HG03342 (cell line): ENCODE measurements around the gene PP2D1.
"Not testable (repeated sequence)": the region's sequence is repeated elsewhere in the genome, so short reads cannot be mapped to it uniquely, and the experiment has no call there.

ENCODE experiments used
- ATAC-seq: cut with Tn5 transposase; IDR thresholded peaks from one replicate; pipeline ENCODE4 v1.9.1; 2021; ENCODE audit warnings: mild to moderate bottlenecking, moderate library complexity; ENCODE audit not compliant: unreplicated experiment

Gene PP2D1

DNA sequence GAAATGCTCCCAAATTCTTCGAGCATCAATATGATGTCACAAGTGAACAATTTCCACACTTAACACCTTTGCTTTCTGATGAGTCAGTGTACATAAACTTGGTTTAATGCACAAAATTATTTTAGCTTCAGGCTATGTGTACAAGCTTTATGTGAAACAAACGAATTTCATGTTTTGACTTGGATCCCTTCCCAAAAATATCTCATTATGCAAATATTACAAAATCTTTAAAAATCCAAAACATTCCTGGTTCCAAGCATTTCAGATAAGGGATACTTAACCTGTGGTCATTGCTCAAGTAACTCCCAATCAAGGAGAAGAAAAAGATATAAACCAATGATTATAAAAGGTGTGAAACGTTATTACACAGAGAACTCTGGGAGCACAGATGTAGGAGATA lies 40.0 kb downstream of the PP2D1 start:
- no peak for ATAC-seq

DNA sequence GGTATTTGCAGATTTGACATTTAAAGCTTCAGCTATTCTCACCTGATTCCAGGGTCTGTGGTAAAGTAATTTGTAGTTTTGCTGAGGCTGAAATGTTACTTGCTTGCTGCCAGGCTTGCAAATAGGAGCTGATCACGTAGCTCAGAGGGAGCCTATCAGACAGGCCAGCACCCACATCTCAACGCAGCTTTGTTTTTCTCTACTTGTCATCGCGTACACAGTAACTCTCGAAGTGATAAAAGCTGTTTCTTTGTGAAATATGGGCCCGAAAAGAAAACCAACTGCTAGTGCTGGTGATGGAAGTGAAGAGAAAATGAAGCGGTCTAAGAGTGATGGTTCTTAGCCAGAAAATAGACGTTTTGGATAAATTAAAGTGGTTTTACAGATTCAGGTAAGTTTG lies 41.7 kb downstream of the PP2D1 start:
- ATAC-seq = no peak

DNA sequence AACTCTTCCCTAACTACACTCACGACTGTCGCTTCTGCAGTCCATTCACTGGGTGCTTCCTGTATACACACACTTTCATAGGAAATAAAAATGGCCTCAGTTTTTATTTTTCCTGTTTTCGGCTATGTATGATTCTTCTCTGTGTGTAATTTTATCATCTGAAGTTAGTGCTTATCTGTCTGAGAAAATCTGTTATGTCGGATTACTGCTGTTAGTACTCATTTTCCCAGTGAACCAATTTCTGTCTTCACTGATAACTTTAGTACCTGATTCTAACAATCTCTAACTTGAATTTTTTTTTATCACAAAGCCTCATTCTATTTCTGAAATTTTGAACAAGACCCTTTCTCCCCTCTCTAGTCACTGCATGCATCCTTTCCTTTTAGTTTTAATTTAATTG lies 44.3 kb downstream of the PP2D1 start:
- no peak for ATAC-seq

DNA sequence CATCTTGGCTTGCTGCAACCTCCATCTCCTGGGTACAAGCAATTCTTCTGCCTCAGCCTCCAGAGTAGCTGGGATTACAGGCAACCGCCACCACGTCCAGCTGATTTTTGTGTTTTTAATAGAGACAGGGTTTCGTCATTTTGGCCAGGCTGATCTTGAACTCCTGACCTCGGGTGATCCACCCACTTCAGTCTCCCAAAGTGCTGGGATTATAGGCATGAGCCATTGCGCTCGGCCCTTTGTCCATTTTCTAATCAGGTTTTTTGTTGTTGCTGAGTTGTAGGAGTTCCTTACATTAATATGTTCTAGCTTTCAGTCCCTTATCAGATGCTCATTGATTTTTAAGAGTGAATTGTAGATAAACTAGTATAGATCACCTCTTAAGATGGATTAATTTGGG lies 44.9 kb downstream of the PP2D1 start:
- no peak for ATAC-seq

DNA sequence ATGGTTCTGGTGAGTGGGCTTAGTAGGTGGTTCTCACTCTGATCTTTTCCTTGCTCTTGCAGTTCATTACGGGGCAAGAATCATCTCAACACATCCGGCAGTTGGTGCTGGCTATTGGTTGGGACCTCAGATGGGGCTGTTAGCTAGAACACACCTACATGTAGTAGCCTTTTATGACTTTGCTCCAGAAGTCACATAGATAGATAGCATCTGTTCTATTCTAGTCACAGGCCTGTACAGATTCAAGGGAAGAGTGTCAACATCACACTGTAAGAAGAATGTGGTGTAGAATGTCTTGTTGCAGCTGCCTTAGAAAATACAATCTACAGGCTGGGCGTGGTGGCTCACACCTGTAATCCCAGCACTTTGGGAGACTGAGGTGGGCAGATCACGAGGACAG lies 50.1 kb downstream of the PP2D1 start:
- no peak for ATAC-seq

DNA sequence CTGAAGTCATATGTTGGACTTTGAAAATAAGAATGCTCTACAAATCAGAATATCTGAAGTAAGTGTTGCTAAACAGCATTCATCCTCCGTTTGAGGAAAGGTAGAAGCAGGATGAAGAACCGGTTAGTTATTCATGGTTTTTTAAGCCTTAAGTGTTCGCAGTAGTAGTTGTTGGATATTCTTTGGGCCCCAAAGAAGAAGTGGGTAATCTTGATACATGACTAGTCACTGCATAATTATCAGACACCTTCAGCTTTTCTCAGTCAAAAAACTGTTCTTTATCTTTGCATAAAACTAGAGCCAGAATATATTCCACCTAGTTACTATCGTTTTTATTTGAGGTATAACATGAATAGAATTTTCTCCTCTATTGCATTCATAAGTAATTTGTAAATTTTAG lies 51.4 kb downstream of the PP2D1 start:
- ATAC-seq = no peak

DNA sequence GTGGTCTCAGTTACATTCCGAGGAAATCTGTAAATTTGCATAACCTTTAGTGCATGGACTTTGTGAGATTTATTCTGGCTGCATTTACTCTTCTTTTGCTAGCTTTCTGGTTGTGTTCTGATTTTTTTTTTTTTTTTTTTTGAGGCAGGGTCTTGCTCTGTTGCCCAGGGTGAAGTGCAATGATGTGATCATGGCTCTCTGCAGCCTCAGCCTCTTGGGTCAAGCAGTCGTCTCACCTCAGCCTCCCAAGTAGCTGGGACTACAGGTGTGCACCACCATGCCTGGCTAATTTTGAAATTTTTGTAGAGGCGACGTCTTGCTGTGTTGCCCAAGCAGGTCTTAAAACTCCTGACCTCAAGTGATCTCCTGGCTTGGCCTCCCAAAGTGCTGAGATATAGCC lies 52.6 kb downstream of the PP2D1 start:
- no peak for ATAC-seq

DNA sequence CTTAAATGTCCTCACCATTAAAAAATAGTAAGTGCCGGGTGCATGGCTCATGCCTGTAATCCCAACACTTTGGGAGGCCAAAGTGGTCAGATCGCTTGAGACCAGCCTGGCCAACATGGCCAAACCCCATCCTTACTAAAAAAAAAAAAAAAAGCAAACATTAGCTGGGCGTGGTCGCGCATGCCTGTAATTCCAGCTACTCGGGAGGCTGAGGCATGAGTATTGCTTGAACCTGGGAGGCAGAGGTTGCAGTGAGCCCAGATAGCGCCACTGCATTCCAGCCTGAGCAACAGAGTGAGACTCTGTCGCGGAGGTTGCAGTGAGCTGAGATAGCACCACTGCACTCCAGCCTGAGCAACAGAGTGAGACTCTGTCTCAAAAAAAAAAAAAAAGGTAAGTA lies 54.7 kb downstream of the PP2D1 start:
- ATAC-seq = not testable (repeated sequence)

DNA sequence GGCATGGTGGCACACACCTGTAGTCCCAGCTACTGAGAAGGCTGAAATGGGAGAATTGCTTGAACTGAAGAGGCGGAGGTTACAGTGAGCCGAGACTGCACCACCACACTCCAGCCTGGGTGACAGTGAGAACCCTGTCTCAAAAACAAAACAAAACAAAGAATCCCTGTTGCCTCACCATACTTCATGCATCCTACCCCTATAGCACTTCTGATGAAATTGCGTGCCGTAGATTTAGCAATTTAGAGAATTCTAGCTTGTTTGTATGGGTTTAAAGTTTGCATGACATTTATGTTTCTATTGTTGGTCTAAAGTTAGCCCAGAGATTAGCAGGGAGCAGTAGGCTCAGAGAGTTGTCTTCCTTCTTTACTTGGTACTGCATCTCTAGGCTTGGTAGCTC lies 57.4 kb downstream of the PP2D1 start:
- no peak for ATAC-seq

DNA sequence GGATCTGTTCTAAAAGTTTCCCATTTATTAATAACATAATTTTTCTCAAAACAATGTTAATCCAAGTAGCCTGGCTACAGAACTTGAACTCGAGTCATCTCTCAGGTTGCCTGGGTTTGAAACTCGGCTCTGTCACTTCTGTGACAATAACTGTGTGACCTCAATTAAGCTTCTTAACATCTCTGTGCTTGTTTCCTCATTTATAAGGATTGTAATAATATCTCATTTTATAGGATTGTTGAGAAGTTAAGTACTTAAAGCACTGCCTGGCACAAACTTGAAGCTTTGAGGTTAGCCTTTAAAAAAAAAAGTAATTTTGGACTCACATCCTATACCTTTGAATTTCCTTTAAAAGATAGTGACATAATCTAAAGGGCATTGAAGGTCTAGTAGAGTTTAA lies 61.7 kb downstream of the PP2D1 start:
- ATAC-seq = no peak

DNA sequence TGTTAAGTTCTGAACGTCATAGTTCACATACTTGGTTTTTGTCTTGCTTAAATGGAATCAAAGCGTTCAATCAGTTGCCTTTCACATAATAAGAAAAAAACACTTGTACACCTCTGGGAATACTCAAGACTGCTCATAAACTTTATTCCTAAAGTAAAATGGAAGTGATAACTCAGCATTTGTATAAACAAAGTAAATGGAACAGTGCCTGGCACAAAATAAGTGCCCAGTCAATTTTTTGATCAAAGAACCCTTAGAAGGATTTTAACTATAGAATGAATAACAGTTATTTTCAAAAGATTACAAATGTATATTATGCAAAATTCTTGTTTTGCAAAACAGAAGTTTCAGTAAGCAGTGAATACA lies 63.9 kb downstream of the PP2D1 start:
- no peak for ATAC-seq

DNA sequence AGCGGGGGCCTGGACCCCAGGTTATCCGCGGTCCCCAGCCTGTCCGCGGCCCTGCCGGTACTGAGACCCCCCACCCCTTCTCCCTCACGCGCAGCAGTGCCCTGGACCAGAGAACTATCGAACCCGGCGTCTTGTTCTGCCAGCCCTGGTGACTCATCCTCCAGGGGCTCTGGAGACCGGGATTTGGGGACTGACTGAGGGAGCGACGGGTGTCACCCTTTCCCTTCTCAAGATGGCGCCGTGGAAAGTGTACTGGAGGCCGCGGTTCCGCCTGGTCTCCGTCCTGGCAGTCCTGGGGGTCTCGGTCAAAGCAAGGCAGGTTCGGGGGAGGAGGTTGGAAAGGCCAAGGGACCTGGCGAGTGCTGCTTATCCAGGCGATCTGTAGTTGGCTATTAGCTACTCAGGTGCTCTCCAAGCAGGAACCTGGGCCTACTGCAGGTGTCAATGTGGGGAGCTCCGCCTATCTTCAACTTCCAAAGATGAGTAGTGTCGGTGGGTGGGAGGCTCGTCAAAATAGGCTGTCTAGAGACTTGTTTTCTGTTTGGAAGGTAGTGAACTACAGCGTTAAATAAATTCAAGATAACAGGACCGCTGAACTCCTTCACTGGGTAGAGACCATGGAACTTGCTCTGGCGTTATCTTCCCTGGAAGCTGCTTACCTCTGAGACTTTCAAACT lies 64.4 kb downstream of the PP2D1 start:
- ATAC-seq = peak; percentile 17

DNA sequence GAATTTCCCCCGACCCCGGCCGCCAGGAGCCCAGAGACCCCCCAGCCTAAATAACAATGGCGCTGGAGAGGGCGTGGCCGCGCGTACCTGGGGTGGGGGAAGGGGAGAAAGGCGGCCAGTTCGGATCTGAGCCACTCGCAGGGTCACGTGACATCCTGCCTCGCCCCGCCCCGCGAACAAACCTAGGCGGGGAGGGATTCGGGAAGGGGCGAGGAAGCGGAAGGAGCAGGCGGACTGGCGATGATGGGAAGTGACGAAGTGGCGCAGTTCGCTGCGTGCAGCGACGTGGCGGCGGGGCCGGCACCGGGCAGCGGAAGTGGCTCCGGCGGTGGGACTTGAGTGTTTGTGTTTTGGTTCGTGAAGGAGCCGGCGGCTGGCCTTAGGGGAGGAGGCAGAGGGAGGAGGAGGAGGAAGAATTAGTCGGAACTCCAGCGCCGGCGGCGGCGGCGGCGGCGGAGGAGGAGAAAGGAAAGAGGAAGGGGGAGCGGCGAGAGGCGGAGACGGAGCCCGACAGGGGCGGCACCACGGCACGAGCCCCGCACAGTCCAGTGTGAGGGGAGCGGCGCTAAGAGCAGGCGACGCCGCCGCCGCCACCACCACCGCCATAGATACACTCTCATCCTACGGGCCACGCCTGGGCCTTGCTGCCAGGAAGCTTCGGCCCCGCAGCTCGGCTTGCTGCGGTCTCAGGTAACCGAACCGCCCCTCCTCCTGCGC lies 65.1 kb downstream of the PP2D1 start, which contains the start of gene RAB5A:
TSS of gene RAB5A (plus strand) at position 266 of the 717 bp plus-strand sequence. CDS start 3,802 bp downstream, outside the sequence.
- peak; percentile 95 for ATAC-seq

DNA sequence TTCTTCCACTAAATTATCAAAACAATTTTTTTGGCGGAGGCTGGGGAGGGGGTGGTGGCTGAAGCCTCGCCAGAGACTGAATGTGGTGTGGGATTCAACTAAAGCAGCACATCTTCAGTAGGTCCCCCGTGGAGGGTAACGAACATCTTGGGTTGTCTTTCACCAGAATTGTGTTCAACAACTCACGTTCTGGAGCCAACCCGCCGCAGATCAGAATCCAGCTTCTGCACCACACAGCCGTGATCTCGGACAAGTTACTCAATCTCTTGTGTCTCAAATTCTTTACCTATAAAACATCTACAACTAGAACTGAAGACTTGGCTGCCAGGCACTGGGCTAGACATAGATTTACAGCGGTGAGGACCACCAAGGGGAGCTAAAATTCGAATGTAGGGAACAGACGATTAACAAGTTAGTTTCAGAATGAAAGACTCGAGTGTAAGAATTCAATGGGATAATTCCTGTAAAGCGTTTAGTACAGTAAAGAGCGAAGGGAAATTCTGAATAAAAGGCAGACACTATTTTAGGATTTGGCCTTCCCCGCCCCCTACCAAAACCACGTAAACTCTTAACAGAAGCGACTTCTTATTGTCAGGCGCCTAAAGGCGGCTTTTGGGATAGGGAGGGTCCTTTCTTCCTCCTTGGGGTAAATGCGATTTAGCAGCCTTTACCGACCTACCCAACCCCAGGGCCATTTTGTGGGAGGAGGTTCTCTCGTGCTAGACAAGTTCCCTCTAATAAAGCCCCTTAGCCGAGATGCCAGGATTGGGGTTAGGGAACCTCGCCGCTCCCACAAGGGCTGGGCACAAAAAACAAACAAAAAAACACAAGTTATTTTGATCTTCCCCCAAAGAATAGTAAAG lies 65.9 kb downstream of the PP2D1 start:
- ATAC-seq = peak; percentile 7

DNA sequence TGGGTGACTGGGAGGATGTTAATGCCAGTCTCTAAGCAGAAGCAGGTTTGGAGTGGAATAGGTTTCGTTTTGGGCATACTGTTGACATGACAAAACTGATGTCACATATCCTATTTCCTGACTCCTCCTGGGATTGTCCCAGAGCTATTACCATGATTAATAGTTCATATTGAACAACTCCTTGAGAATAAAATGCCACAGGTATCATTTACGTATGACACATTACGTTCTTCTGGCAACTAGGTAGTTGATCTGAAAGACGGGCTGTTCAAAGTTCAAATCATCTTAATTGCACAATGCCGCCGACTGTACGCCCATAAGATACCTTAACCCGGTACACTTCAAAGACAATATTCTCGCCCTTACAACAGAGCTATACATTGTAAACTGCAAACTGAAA lies 66.5 kb downstream of the PP2D1 start:
- ATAC-seq = no peak

DNA sequence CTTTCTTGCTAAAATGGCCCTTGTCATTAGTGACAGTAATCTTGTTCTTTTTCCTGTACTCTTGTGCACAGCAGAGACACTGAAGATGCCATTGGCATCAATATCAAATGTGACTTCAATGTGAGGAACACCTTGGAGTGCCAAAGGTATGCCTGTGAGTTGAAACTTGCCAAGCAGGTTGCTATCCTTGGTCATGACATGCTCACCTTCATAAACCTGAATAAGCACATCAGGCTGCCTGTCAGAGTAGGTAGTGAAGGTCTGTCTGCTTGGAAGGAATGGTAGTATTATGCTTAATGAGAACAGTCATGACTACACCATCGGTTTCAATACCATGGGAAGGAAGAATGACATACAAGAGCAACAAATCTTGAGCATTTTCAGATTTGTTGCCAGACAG lies 71.4 kb downstream of the PP2D1 start:
- no peak for ATAC-seq

DNA sequence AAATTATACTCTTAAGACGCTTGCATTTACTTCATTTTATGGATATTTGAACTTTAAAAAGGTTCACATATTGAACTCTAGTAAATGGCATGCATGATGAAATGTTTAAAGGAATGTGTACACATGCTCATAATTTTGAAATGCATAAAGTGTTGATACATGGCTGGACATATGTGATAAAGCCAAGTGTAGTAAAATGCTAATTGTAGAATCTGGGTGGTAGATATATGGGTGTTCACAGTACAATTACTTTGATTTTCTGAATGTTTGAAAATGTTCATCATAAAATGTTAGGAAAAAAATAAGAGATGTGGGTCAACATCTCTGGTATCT lies 73.8 kb downstream of the PP2D1 start:
- no peak for ATAC-seq

DNA sequence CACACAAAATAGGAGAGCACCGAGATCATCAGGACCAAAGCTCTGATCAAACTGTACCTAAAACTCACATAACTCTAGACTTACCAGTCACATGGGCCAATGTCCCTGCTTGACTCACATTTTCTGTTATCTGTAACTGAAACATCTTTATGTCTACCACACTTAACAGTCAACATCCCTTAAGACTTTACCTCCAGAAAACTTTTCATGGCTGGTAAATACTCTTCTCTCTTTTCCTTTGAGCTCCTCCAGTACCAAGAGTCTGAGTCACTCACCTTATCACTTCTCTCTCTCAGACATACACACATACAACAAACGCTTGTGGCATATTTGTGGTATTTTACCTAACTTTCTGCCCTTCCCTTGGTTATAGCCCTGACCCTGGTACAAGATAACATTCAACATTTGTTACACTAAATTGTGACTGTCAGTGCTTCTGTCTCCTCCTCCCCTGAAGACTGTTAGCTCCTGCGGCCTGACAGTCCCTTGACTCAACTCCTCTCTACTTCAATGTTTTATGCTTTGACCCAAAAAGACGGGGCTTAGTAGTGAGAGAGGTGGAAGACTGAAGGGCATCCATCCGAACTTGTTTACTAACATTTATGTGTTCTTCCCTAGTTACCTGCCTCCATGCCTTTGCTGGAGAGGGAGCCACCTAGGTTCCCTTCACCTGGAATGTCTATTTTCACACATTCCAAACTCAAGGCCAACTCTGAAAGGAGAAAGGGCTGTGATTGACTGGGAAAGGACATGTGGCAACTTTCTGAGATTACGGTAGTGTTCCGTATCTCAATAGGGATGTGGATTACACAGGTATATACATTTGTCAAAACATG lies 74.4 kb downstream of the PP2D1 start:
- no peak for ATAC-seq
